ENCODE data around the gene CHST11.

The CHST11 gene

DNA sequence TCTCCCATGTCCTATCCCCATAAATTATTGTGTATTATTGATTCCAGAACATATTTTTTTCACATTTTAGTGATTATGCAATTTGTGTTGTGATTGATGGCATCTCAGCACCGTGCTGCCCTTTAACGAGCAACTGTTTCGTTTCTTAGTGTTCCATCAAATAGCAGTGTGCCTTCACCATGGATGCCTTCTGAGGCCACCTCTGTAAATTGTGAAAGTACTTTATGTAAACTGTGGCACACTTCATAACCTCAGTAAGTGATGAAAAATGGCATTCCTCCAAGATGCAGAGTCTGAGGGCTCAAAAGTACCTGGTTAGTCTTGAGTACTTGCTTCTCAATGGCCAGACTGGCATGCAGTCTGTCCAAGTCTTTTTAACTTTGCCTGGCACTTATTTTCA, 8.2 kb downstream of the CHST11 start:
- no peak overlapping the region for H3K4me3 ChIP-seq (ENCODE audit: low read length)
- no peak for DNase-seq (ENCODE audit: low read depth)
- TF ChIP-seq, protein P1, sequence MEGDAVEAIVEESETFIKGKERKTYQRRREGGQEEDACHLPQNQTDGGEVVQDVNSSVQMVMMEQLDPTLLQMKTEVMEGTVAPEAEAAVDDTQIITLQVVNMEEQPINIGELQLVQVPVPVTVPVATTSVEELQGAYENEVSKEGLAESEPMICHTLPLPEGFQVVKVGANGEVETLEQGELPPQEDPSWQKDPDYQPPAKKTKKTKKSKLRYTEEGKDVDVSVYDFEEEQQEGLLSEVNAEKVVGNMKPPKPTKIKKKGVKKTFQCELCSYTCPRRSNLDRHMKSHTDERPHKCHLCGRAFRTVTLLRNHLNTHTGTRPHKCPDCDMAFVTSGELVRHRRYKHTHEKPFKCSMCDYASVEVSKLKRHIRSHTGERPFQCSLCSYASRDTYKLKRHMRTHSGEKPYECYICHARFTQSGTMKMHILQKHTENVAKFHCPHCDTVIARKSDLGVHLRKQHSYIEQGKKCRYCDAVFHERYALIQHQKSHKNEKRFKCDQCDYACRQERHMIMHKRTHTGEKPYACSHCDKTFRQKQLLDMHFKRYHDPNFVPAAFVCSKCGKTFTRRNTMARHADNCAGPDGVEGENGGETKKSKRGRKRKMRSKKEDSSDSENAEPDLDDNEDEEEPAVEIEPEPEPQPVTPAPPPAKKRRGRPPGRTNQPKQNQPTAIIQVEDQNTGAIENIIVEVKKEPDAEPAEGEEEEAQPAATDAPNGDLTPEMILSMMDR (conservative IDR thresholded peaks at IDR 0.05; ENCODE audit: low read depth, low read length): no peak

DNA sequence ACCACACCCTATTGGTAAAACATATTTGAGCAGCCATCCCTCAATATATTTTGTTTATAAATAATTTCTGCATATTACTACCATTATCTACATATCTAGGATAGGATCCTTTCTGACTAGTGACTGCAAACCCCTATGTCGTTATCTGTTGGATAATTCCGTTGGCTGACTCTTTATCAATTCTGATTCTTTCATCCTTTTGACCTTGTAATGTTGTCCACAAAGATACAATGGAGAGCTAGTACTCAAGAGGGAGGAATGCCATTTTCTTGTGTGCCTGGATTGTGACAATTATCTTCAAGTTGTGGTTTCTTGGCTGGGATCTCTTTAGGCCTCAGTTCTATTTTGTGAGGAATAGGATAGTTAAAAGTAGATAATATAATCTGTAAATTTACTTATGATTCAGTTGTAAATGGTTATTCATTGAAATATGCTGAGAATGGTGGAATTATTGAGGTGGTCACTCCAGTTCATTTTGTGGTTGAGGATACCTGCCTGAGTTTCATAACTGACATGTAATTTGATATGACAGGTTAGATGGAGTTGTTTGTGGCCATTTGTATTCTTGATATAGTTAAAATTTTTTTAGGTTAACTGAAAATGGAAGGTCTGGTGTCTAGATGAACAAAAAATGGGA, 10.1 kb downstream of the CHST11 start:
- no peak for DNase-seq (ENCODE audit: low read depth)
- TF ChIP-seq, protein P1 (conservative IDR thresholded peaks at IDR 0.05; ENCODE audit: low read depth, low read length): no peak
- H3K4me3 ChIP-seq (ENCODE audit: low read length): no peak overlapping the region

DNA sequence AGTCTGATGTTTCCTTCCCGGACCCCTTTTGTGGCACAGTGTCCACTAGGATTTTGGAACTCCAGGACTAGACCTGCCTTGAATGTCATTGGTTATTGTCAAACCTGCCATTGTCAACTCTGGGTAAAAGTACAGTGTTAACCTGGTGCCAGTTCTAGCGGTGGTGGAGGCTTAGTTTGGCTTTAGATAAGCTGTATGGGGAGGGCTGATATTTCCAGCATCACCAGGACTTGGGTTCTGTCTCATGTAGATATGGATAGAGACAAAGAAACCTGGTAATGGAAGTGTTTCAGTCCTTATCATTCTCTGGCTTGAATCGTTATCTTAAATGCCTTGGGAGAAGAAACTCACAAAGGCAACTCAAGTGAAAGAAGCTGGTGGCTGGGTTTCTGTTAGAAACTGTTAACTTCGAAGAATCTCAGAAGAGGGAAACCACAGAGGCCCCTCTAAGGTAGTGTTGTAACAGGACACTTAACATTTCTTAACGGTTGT, 10.6 kb downstream of the CHST11 start:
- no peak overlapping the region for H3K4me3 ChIP-seq (ENCODE audit: low read length)
- TF ChIP-seq, protein P1 (conservative IDR thresholded peaks at IDR 0.05; ENCODE audit: low read depth, low read length): no peak
- DNase-seq (ENCODE audit: low read depth): no peak

DNA sequence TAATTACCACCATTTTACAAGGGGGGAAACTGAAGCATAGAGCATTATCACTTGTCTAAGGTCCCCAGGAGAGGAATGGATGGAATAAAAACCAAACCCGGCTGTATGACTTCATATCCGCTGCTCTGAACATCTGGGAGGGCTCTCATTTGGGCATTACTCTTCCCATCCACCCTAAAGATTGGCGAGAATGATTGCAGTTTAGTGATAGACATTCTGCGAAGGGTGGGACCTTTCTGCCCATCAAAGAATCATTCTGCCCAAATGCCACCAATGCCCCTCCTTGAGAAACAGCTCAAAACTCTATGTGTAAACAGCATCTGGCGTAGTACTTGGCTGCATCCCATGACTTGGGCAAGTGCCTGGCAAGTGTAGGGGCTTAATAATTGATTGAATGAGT, 11.6 kb downstream of the CHST11 start:
- no peak for DNase-seq (ENCODE audit: low read depth)
- H3K4me3 ChIP-seq (ENCODE audit: low read length): no peak overlapping the region
- TF ChIP-seq, protein P1 (conservative IDR thresholded peaks at IDR 0.05; ENCODE audit: low read depth, low read length): no peak

DNA sequence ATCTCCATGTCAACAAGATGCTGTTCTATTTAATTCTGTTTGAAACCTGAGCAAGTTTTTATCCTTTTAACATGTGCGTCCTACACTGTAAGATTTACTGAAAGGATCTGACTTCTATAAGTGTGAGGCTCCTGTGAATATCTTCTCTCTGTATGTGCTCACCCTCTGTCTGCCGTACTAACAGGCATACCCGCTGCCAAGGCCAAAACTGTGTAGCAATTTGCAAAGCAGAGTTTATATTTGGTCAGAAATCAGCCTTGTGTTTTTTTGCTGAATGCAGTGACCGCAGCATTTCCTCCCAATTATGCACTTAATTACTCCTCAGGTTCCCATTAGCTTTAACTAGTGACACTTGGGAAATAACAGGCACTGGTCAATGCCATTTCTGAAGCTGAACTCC, 12.3 kb downstream of the CHST11 start:
- H3K4me3 ChIP-seq (ENCODE audit: low read length): no peak overlapping the region
- TF ChIP-seq, protein P1 (conservative IDR thresholded peaks at IDR 0.05; ENCODE audit: low read depth, low read length): no peak
- no peak for DNase-seq (ENCODE audit: low read depth)

DNA sequence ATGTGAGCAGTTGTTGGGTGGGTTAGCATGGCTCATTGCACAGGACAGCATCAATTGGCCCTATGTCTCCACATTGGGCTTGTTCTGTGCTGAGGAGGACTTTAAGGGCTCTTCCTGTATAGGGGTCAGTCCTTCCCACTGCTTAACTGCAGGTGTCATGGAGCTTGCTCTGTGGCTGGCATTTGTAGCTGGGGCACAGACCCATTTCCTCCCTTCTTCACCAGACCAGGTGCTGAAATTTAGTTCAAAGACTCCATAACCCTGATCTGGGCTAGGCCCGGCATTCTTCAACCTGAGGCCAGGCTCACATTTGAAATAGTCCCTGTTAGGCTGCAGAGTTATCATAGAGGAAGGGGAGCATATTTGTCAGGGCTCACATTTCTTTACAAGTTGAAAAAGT, 12.8 kb downstream of the CHST11 start:
- H3K4me3 ChIP-seq (ENCODE audit: low read length): no peak overlapping the region
- TF ChIP-seq, protein P1 (conservative IDR thresholded peaks at IDR 0.05; ENCODE audit: low read depth, low read length): no peak
- no peak for DNase-seq (ENCODE audit: low read depth)

DNA sequence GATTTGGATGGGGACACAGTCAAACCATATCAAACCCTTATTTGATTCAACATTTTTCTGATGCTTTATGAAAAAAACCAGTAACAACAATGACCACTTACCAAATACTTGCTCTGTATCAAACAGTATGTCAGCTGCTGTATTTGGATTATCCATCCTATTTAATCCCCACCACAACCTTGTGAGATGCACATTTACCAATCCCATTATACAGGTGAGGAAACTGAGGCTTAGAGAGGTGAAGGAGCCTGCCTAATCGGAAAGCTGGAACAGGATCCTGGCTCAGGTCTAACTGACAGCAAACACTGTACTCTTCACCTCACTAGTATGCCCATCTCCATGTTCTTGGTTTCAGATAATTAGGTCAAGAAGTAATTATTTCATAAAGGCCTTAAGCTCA, 13.8 kb downstream of the CHST11 start:
- TF ChIP-seq, protein P1 (conservative IDR thresholded peaks at IDR 0.05; ENCODE audit: low read depth, low read length): no peak
- no peak for DNase-seq (ENCODE audit: low read depth)
- H3K4me3 ChIP-seq (ENCODE audit: low read length): no peak overlapping the region

All from retinal pigment epithelial cell (primary cell).